HCT116 (cell line): Measurements from ENCODE around the gene HOXD11. TPM values are rescaled to one million over a fixed set of nuclear protein-coding genes. Genes with fewer than 3 reads are reported as not detected.

Experiments
- ATAC-seq: fragments of 200-7000 bp; cut with Tn5 transposase; 2 replicates; pipeline ENCODE4 v1.9.1; 2020; ENCODE audit warnings: mild to moderate bottlenecking, moderate library complexity
- BruUV-seq: library from RNA; stranded (reverse); fragments of 400-500 nt; replicated peaks from 2 replicates; lab custom pipeline; 2021; lab: Mats Ljungman, UMichigan
- CTCF ChIA-PET: fragments of 300-600 bp; sonication (Branson Sonifier 250); formaldehyde crosslinking; loops from one replicate; lab custom pipeline; 2021; ENCODE audit warnings: antibody characterized with exemption; lab: Charles Lee
- POLR2A ChIA-PET: fragments of 300-600, 350-600 bp; sonication (Branson Sonifier 250); formaldehyde crosslinking; loops from one replicate; lab custom pipeline; 2021; ENCODE audit warnings: antibody characterized with exemption; lab: Charles Lee
- RAD21 ChIA-PET, 2 experiments: fragments of 300-600 bp; sonication (Branson Sonifier 250); formaldehyde crosslinking; loops; one replicate each; lab custom pipeline; 2023; ENCODE audit warnings: low total read pairs in 2 of 2; ENCODE audit not compliant: uncharacterized antibody in 2 of 2, unreplicated experiment in 2 of 2, low non-redundant PET in 1 of 2; lab: Charles Lee
- DNase-seq: peaks from one replicate; pipeline ENCODE4 v3.0.0-alpha.2; 2010; ENCODE audit warnings: low read depth, low spot score
- H2AFZ ChIP-seq: fragments of 200-600 bp; shearing (Covaris generic), sonication (generic); 2 replicates; pipeline ENCODE4 v1.6.1; 2017; ENCODE audit warnings: low read depth, mixed run types, mixed read lengths, antibody characterized with exemption, low read length; ENCODE audit not compliant: poor library complexity, severe bottlenecking
- H3K27ac ChIP-seq: 2 replicates; pipeline ENCODE4 v1.5.1; 2012; ENCODE audit warnings: low read depth, low read length
- H3K27me3 ChIP-seq: fragments of 200-600 bp; sonication (generic); 2 replicates; pipeline ENCODE4 v1.6.1; 2016; ENCODE audit warnings: mixed run types, low read length, mixed read lengths; ENCODE audit not compliant: insufficient read depth
- H3K36me3 ChIP-seq, 2 experiments: fragments of 200-500 bp in 1 of 2; fragments of 200-600 bp in 1 of 2; sonication (Bioruptor generic) in 1 of 2; sonication (generic) in 1 of 2; 2 replicates each; pipeline versions ENCODE4 v1.5.1 to v1.6.1; 2014 to 2016; ENCODE audit warnings: low read length in 2 of 2, inconsistent platforms in 1 of 2, mixed read lengths in 1 of 2, mixed run types in 1 of 2; ENCODE audit not compliant: insufficient read depth in 2 of 2, control insufficient read depth in 1 of 2
- H3K4me1 ChIP-seq, 2 experiments: fragments of 200-600 bp in 1 of 2; sonication (generic) in 1 of 2; 2 replicates each; pipeline versions ENCODE4 v1.5.1 to v1.6.1; 2012 to 2017; ENCODE audit warnings: low read length in 2 of 2, inconsistent platforms in 1 of 2, mild to moderate bottlenecking in 1 of 2, mixed read lengths in 1 of 2, mixed run types in 1 of 2, moderate library complexity in 1 of 2; ENCODE audit not compliant: insufficient read depth in 2 of 2, control insufficient read depth in 1 of 2
- H3K4me2 ChIP-seq: fragments of 200-600 bp; sonication (generic); 2 replicates; pipeline ENCODE4 v1.6.1; 2017; ENCODE audit warnings: mixed run types, low read length, mixed read lengths
- H3K4me3 ChIP-seq, 2 experiments: fragments of 200-600 bp in 1 of 2; sonication (generic) in 1 of 2; replicated peaks in 1 of 2; 2 replicates each; pipeline ENCODE4 v1.5.1; 2011 to 2016; ENCODE audit warnings: low read length in 2 of 2, control low read depth in 1 of 2, low read depth in 1 of 2, mild to moderate bottlenecking in 1 of 2, mixed read lengths in 1 of 2, mixed run types in 1 of 2
- H3K79me2 ChIP-seq: fragments of 200-600 bp; sonication (generic); 2 replicates; pipeline ENCODE4 v1.6.1; 2017; ENCODE audit warnings: mild to moderate bottlenecking, mixed run types, low read length, moderate library complexity, mixed read lengths; ENCODE audit not compliant: insufficient read depth
- H3K9ac ChIP-seq: fragments of 200-600 bp; sonication (generic); 2 replicates; pipeline ENCODE4 v1.6.1; 2016; ENCODE audit warnings: low read length, mixed read lengths
- H3K9me2 ChIP-seq: fragments of 200-600 bp; sonication (generic), shearing (Covaris generic); 2 replicates; pipeline ENCODE4 v1.6.1; 2017; ENCODE audit warnings: mixed run types, mild to moderate bottlenecking, moderate library complexity; ENCODE audit not compliant: insufficient read depth
- H3K9me3 ChIP-seq, 2 experiments: fragments of 200-500 bp in 1 of 2; fragments of 200-600 bp in 1 of 2; sonication (Bioruptor generic) in 1 of 2; sonication (generic) in 1 of 2; 2 replicates each; pipeline ENCODE4 v1.6.1; 2014 to 2017; ENCODE audit warnings: low read length in 2 of 2, mixed read lengths in 2 of 2, inconsistent platforms in 1 of 2, low read depth in 1 of 2, mild to moderate bottlenecking in 1 of 2, mixed run types in 1 of 2, moderate library complexity in 1 of 2; ENCODE audit not compliant: control insufficient read depth in 1 of 2, insufficient read depth in 1 of 2
- H4K20me1 ChIP-seq: fragments of 200-600 bp; sonication (generic), shearing (Covaris generic); 2 replicates; pipeline ENCODE4 v1.6.1; 2017; ENCODE audit warnings: mixed run types, mild to moderate bottlenecking, moderate library complexity; ENCODE audit not compliant: insufficient read depth
- CTCF ChIP-seq, 3 experiments: fragments of 200-600 bp in 1 of 3; sonication (generic) in 1 of 3; IDR thresholded peaks in 2 of 3; conservative IDR thresholded peaks in 1 of 3; 2 replicates each; pipeline ENCODE4 v1.5.1; 2012 to 2017; ENCODE audit warnings: low read depth in 2 of 3, low read length in 2 of 3, antibody characterized with exemption in 1 of 3, borderline replicate concordance in 1 of 3, control low read depth in 1 of 3, mild to moderate bottlenecking in 1 of 3, mixed read lengths in 1 of 3, mixed run types in 1 of 3, moderate library complexity in 1 of 3; ENCODE audit not compliant: insufficient read depth in 1 of 3
- EGR1 ChIP-seq: IDR thresholded peaks from 2 replicates; pipeline ENCODE4 v1.6.1; 2012; ENCODE audit warnings: low read depth
- EZH2 ChIP-seq: fragments of 200-600 bp; sonication (generic); IDR thresholded peaks from 2 replicates; pipeline ENCODE4 v1.6.1; 2017; ENCODE audit warnings: antibody characterized with exemption, mixed run types
- EZH2phosphoT487 ChIP-seq: fragments of 200-600 bp; IDR thresholded peaks from 2 replicates; pipeline ENCODE4 v1.6.1; 2018; ENCODE audit warnings: antibody characterized with exemption, borderline replicate concordance
- MAX ChIP-seq: IDR thresholded peaks from 2 replicates; pipeline ENCODE4 v1.6.1; 2012
- POLR2AphosphoS5 ChIP-seq: IDR thresholded peaks from 2 replicates; pipeline ENCODE4 v1.6.1; 2011; ENCODE audit warnings: mild to moderate bottlenecking, low read depth, low read length, moderate library complexity
- SRF ChIP-seq: IDR thresholded peaks from 2 replicates; pipeline ENCODE4 v1.6.1; 2012; ENCODE audit warnings: low read depth
- TCF7L2 ChIP-seq: IDR thresholded peaks from 2 replicates; pipeline ENCODE4 v1.7.0; 2011; ENCODE audit warnings: borderline replicate concordance, inconsistent platforms; ENCODE audit not compliant: insufficient read depth, insufficient read length; ENCODE audit errors: extremely low read depth
- YY1 ChIP-seq: IDR thresholded peaks from 2 replicates; pipeline ENCODE4 v1.6.1; 2011; ENCODE audit warnings: low read length, low read depth, moderate library complexity, mild to moderate bottlenecking; ENCODE audit not compliant: insufficient replicate concordance; ENCODE audit errors: extremely low read depth
- ZBTB33 ChIP-seq: IDR thresholded peaks from 2 replicates; pipeline ENCODE4 v1.6.1; 2011; ENCODE audit warnings: mild to moderate bottlenecking, low read length, moderate library complexity; ENCODE audit not compliant: insufficient replicate concordance; ENCODE audit errors: extremely low read depth
- ZFX ChIP-seq: fragments of 450-650 bp; IDR thresholded peaks from 2 replicates; pipeline ENCODE4 v1.6.1; 2017
- ZNF274 ChIP-seq: fragments of 200-500 bp; sonication (Bioruptor generic); IDR thresholded peaks from 2 replicates; pipeline ENCODE4 v1.6.1; 2014; ENCODE audit warnings: mild to moderate bottlenecking, low read depth, low read length, inconsistent platforms
- intact Hi-C: fragments of 100-400 bp; cut with micrococcal nuclease; formaldehyde crosslinking; loops from 2 replicates; pipeline ENCODE4 v1.10.0; 2022
- total RNA-seq: library from RNA; stranded (reverse); gene quantifications from one replicate; pipeline ENCODE4 v1.2.1, GENCODE V29; 2021; ENCODE audit not compliant: unreplicated experiment

Gene HOXD11
- total RNA-seq, 1 experiment from 2014 or later = not detected

- RAD21 ChIA-PET = no interaction called here
- no peak overlapping the region for H3K9ac ChIP-seq
- H3K4me3 ChIP-seq = no peak overlapping the region
- H3K36me3 ChIP-seq = no peaks in the 10 kb centered on the region
- no peaks in the 10 kb centered on the region for H3K9me3 ChIP-seq
- no peaks in the 10 kb centered on the region for H4K20me1 ChIP-seq
- H3K27ac ChIP-seq = no peak overlapping the region
- TF ChIP-seq ZFX (no peak), POLR2AphosphoS5 (no peak), CTCF (IDR thresholded peaks at IDR 0.05 in 2 of 3, conservative IDR thresholded peaks at IDR 0.05 in 1 of 3; ENCODE audit: borderline replicate concordance in 1 of 3, insufficient read depth in 1 of 3, low read depth in 2 of 3, low read length in 2 of 3) (no peak), ZNF274 (no peak), EZH2phosphoT487 (no peak), SRF (no peak), EZH2 (no peak), TCF7L2 (no peak), ZBTB33 (no peak), EGR1 (no peak), MAX (no peak), YY1 (no peak)
- TF ChIP-seq, all 23 proteins: peak for 0
- H3K79me2 ChIP-seq = no peaks in the 10 kb centered on the region
- DNase-seq (no peak), ATAC-seq (no peak)
- H2AFZ ChIP-seq = no peak overlapping the region
- intact Hi-C loops = no loop called here
- no peaks in the 10 kb centered on the region for H3K9me2 ChIP-seq
- ChIA-PET POLR2A (no interaction called here), CTCF (no interaction called here)
- no peaks in the 10 kb centered on the region for H3K27me3 ChIP-seq
- BruUV-seq = no TSS peak
- peaks cover 0 to 12% of the 10 kb centered on the region in 2 experiments; a peak in 1 of 4 replicates for H3K4me1 ChIP-seq
- H3K4me2 ChIP-seq = no peak overlapping the region
Observed at GRCh38 chr2:176114120-176114929, 7.2 kb downstream of the HOXD11 start.
